ENCODE data around the gene GSTO2. TPM values are rescaled to one million over a fixed set of nuclear protein-coding genes. Genes with fewer than 3 reads are reported as not detected.

Gene GSTO2
- total RNA-seq, 4 donors from 2014 or later = 19.9 to 29.8 (median 22.6) TPM

DNA sequence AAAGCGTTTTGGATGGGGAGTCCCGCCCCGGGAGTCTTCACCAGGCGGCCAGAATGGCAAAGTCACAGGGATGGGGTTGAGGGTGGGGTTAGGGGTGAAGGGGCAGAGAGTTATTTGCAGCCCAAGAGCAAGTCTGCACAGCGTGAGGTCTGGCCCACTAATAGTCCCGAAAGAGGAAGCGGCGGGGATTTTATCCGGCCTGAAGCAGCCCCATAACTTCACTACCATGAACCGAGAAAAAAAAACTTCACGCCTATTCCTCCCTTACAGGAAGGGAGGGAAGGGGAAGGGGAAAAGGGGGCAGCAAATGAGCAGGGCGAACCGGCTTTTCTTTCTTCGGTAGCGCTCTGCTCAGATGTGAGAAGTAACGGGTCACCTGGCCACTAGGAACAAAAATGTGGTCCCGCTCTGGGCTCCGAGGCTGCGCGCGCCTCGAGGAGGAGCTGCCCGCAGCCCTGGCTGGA is 68.6 kb downstream of the GSTO2 start:
- H3K4me3 ChIP-seq (ENCODE audit: low read depth, poor library complexity, severe bottlenecking) = peak overlapping the region; percentile 89
- 0% methylated on average over 23 of the region's 23 CpGs for WGBS, 2 donors
- TF ChIP-seq POLR2A (IDR thresholded peaks at IDR 0.05) = no peak
- TF ChIP-seq, protein P1, sequence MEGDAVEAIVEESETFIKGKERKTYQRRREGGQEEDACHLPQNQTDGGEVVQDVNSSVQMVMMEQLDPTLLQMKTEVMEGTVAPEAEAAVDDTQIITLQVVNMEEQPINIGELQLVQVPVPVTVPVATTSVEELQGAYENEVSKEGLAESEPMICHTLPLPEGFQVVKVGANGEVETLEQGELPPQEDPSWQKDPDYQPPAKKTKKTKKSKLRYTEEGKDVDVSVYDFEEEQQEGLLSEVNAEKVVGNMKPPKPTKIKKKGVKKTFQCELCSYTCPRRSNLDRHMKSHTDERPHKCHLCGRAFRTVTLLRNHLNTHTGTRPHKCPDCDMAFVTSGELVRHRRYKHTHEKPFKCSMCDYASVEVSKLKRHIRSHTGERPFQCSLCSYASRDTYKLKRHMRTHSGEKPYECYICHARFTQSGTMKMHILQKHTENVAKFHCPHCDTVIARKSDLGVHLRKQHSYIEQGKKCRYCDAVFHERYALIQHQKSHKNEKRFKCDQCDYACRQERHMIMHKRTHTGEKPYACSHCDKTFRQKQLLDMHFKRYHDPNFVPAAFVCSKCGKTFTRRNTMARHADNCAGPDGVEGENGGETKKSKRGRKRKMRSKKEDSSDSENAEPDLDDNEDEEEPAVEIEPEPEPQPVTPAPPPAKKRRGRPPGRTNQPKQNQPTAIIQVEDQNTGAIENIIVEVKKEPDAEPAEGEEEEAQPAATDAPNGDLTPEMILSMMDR (IDR thresholded peaks at IDR 0.05) = no peak
- intact Hi-C loops (cut with DNase I; ENCODE audit: low total_unique reads) = no loop called here
- DNase-seq (ENCODE audit: low spot score in 2 of 2) = peak in 1 of 2 donors; percentile 90

DNA sequence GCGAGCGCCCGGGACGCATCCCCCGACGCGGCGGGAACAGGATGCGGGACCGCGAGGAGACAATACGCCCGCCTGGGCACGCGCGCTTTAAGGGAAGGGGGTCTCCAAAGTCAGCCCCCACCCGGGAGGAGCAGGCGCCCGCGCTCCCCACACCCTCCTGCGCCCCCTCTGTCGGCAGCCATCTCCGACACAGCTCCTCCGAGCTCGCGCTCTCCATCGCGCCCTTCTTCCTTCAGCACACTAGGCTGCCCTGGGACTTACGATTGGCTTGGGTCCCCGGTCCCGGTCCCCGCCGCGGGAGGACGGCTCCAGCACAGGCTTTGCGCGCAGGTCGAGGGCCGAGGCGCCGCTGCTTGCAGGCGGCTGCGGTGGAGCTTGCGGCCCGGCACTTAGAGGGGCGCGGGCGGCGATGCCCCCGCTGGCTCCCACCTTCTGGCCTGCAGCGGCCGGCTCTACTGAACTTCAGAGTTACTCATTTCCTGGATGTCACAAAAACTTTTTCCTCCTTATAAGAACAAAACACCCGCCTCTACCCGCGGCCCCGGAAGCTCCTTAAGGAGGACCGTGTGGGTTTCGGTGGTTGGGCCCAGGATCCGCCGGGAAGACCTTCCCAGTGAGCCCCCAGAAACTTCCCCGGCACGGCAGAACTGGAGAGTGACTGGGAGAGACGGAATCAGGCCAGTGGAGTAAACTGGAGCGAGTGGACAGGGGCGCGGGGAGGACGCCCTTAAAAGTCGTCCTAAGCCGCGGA is 69.2 kb downstream of the GSTO2 start, which contains the start of gene ITPRIP:
ITPRIP (minus strand) TSS at position 481 of the 751 bp plus-strand sequence. CDS start 22,414 bp downstream, outside the sequence.
- intact Hi-C loops (cut with DNase I; ENCODE audit: low total_unique reads) = no loop called here
- WGBS, 2 donors = 0 to 1% methylated on average over 65 to 68 of the region's 70 CpGs
- DNase-seq (ENCODE audit: low spot score in 2 of 2) = peak; percentile 80 to 95

DNA sequence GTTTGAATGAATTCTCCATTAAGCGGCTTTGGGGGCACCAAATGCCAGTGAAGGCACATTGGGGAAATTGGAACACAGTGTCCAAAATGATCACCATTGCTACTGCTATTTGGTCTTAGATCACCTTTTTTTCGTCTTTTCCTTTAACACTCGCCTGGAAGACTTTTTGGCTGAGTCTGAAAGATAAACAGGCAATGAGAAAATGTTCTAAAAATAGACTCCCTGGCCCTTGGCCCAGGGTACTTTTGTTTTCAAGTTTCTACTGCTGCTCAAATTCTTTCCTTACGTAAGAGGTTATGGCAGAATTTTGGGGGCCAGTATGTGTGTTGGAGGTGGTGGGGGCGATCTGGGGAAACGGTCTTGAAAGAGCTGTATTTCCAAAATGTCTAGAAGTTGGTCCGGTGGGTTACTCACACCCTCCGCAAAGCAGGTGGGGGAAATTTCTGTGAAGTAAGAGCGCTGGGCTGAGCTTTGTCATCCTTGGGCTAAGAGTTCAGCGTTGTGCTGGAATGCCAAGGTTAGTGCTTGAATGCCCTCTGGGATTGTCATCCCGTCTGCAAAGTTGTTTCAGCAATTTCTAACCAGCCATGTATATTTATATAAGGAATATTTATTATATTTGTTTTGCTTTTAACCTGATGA is 70.6 kb downstream of the GSTO2 start:
- WGBS, 2 donors = 5 to 11% methylated on average over 11 of the region's 11 CpGs
- TF ChIP-seq, protein P1 (IDR thresholded peaks at IDR 0.05) = no peak
- TF ChIP-seq POLR2A (IDR thresholded peaks at IDR 0.05) = no peak
- intact Hi-C loops (cut with DNase I; ENCODE audit: low total_unique reads) = no loop called here
- H3K4me3 ChIP-seq (ENCODE audit: low read depth, poor library complexity, severe bottlenecking) = no peak overlapping the region
- peak in 1 of 2 donors; percentile 73 for DNase-seq (ENCODE audit: low spot score in 2 of 2)

More for the DNA sequence above, 69.2 kb downstream of the GSTO2 start, which contains the start of gene ITPRIP:
- peak within 1 kb of the TSS; percentile 89 for H3K4me3 ChIP-seq (ENCODE audit: low read depth, poor library complexity, severe bottlenecking)
- TF ChIP-seq, protein P1 (IDR thresholded peaks at IDR 0.05) = no peak
- peak in 1 of 2 donors; percentile 64 for TF ChIP-seq POLR2A (IDR thresholded peaks at IDR 0.05)

DNA sequence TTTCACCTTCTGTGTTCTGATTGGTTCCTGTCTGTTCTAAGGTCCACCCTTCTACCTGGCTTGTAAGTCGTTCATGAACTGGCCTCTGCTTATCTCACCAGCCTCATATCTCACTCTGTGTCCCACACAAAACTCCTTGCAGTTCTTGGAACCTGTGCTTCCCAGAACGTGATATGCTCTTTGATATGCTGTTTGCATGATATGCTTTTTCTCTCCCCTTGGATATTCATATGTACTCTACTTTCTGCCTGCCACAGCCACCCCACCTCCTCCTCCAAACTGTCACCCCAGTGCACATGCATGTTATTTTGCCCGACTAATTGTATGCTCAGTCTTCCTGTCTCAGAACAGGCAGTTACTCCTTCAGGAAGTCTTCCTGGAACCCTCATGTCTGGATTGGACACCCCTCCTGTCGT is 71.1 kb downstream of the GSTO2 start:
- WGBS, 2 donors = 12 to 21% methylated on average over 4 of the region's 4 CpGs
- intact Hi-C loops (cut with DNase I; ENCODE audit: low total_unique reads) = no loop called here
- no peak for DNase-seq (ENCODE audit: low spot score in 2 of 2)
- TF ChIP-seq, protein P1 (IDR thresholded peaks at IDR 0.05) = no peak
- no peak for TF ChIP-seq POLR2A (IDR thresholded peaks at IDR 0.05)
- H3K4me3 ChIP-seq (ENCODE audit: low read depth, poor library complexity, severe bottlenecking) = no peak overlapping the region

DNA sequence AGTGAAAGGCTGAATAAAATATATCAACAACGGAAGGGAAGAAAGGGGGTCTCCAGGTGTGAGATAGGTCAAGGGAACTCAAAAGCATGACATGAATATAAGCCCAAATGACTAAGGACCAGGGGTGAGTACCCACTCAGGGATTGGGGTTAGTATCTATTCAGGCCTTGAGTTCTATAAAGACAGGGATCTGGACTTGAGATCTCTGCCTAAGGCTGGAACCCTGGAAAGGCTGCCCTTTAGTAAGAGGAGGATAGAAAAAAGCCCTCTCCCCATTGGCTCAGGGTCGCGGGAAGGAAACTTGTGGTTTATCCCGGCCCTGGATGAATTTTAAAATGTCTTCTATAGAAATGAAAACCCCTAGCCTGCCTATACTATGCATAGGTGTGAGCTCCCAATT is 71.7 kb downstream of the GSTO2 start:
- H3K4me3 ChIP-seq (ENCODE audit: low read depth, poor library complexity, severe bottlenecking) = no peak overlapping the region
- no peak for TF ChIP-seq POLR2A (IDR thresholded peaks at IDR 0.05)
- TF ChIP-seq, protein P1 (IDR thresholded peaks at IDR 0.05) = no peak
- DNase-seq (ENCODE audit: low spot score in 2 of 2) = no peak
- WGBS, 2 donors = 73 to 78% methylated on average over 4 of the region's 4 CpGs
- intact Hi-C loops (cut with DNase I; ENCODE audit: low total_unique reads) = no loop called here

All from lower leg skin (tissue), 4 donors.